HepG2 (cell line): ENCODE measurements around the gene DLG5.
A peak's percentile ranks its signal among the peaks of the same experiment; 100 is the strongest.

Experiments
- CCAR2 ChIP-seq: fragments of 200-400 bp; formaldehyde crosslinking; optimal IDR thresholded peaks from 2 replicates; pipeline ENCODE3; 2018; ENCODE audit warnings: low read depth, mild to moderate bottlenecking, low read length, moderate library complexity
- EP300 ChIP-seq, 3 experiments: sonication (generic) in 1 of 3; formaldehyde crosslinking in 1 of 3; IDR thresholded peaks; 2 replicates each; pipeline versions ENCODE4 v1.5.1 to v1.6.1; 2011 to 2020; ENCODE audit warnings: low read depth in 2 of 3, low read length in 2 of 3, borderline replicate concordance in 1 of 3, improper control_type of control experiment in 1 of 3, mild to moderate bottlenecking in 1 of 3, missing genetic modification reagents in 1 of 3, moderate library complexity in 1 of 3
- HCFC1 ChIP-seq: fragments of 150-350 bp; IDR thresholded peaks from 2 replicates; pipeline ENCODE4 v1.6.1; 2014; ENCODE audit warnings: low read depth, low read length
- HNRNPLL ChIP-seq: fragments of 200-400 bp; formaldehyde crosslinking; IDR thresholded peaks from 2 replicates; pipeline ENCODE4 v1.6.1; 2017; ENCODE audit warnings: mild to moderate bottlenecking, low read depth, low read length; ENCODE audit not compliant: poor library complexity, severe bottlenecking
- KDM1A ChIP-seq: IDR thresholded peaks from 2 replicates; pipeline ENCODE4 v1.6.1; 2016; ENCODE audit warnings: missing compliant biosample characterization
- THYN1 ChIP-seq: sonication (generic); formaldehyde crosslinking; IDR thresholded peaks from 2 replicates; pipeline ENCODE4 v1.8.1; 2023; ENCODE audit warnings: low read depth, mild to moderate bottlenecking, moderate library complexity, missing genetic modification reagents, borderline replicate concordance
- ZNF263 ChIP-seq: sonication (generic); formaldehyde crosslinking; IDR thresholded peaks from 2 replicates; pipeline ENCODE4 v1.4.0; 2020; ENCODE audit warnings: missing genetic modification reagents
- ZNF282 ChIP-seq: fragments of 450-650 bp; IDR thresholded peaks from 2 replicates; pipeline ENCODE4 v1.6.1; 2018; ENCODE audit not compliant: partially characterized antibody
- TF ChIP-seq, protein P1 (sequence below): IDR thresholded peaks from 2 replicates; pipeline ENCODE4 v1.6.1; 2016; ENCODE audit warnings: control low read depth
- TF ChIP-seq, protein P2 (sequence below): sonication (generic); formaldehyde crosslinking; IDR thresholded peaks from 2 replicates; pipeline ENCODE4 v1.5.0; 2020; ENCODE audit warnings: mild to moderate bottlenecking, low read depth, missing genetic modification reagents, borderline replicate concordance
- TF ChIP-seq, protein P3 (sequence below): sonication (generic); formaldehyde crosslinking; IDR thresholded peaks from 2 replicates; pipeline ENCODE4 v1.4.0; 2020; ENCODE audit warnings: missing genetic modification reagents
- TF ChIP-seq, protein P4 (sequence below): sonication (generic); formaldehyde crosslinking; IDR thresholded peaks from 2 replicates; pipeline ENCODE4 v1.4.0; 2020; ENCODE audit warnings: missing genetic modification reagents

DNA sequence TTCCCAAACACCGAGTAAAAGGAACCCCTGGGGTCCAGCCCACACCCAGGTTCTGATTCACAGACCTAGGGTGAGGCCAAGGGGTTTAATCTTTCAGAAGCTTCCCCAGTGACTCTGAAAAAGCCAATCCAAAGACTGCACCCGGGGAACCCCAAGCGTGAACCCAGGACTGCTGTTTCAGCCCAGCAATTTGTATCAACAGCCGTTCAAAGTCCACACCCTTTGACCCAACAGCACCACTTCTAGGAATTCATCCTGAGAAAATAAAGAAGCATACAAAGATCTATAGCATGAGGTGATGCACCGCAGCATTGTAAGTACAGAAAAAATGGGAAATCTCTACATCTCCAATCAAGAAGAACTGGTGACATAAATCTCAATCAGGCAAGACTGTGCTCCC is 24.4 kb downstream of the DLG5 start:
- TF ChIP-seq ZNF263 (CRISPR knock-in tag) (no peak), THYN1 (CRISPR knock-in tag) (no peak), KDM1A (CRISPR knock-in tag) (no peak), ZNF282 (no peak), HNRNPLL (no peak), CCAR2 (no peak), HCFC1 (no peak), EP300 (IDR thresholded peaks at IDR 0.05; ENCODE audit: low read depth in 2 of 2, low read length in 2 of 2) (peak in 1 of 2 experiments; percentile 38; a peak in 1 of 4 replicates), EP300 (CRISPR knock-in tag; IDR thresholded peaks at IDR 0.05; ENCODE audit: borderline replicate concordance) (0 out of 2 replicates have a peak, but pooled peaks have one; percentile 21)
- TF ChIP-seq, protein P1, sequence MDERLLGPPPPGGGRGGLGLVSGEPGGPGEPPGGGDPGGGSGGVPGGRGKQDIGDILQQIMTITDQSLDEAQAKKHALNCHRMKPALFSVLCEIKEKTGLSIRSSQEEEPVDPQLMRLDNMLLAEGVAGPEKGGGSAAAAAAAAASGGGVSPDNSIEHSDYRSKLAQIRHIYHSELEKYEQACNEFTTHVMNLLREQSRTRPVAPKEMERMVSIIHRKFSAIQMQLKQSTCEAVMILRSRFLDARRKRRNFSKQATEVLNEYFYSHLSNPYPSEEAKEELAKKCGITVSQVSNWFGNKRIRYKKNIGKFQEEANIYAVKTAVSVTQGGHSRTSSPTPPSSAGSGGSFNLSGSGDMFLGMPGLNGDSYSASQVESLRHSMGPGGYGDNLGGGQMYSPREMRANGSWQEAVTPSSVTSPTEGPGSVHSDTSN (CRISPR knock-in tag) = no peak
- TF ChIP-seq, protein P2, sequence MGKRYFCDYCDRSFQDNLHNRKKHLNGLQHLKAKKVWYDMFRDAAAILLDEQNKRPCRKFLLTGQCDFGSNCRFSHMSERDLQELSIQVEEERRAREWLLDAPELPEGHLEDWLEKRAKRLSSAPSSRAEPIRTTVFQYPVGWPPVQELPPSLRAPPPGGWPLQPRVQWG (CRISPR knock-in tag) = no peak
- TF ChIP-seq, protein P3, sequence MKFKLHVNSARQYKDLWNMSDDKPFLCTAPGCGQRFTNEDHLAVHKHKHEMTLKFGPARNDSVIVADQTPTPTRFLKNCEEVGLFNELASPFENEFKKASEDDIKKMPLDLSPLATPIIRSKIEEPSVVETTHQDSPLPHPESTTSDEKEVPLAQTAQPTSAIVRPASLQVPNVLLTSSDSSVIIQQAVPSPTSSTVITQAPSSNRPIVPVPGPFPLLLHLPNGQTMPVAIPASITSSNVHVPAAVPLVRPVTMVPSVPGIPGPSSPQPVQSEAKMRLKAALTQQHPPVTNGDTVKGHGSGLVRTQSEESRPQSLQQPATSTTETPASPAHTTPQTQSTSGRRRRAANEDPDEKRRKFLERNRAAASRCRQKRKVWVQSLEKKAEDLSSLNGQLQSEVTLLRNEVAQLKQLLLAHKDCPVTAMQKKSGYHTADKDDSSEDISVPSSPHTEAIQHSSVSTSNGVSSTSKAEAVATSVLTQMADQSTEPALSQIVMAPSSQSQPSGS (CRISPR knock-in tag) = no peak
- TF ChIP-seq, protein P4, sequence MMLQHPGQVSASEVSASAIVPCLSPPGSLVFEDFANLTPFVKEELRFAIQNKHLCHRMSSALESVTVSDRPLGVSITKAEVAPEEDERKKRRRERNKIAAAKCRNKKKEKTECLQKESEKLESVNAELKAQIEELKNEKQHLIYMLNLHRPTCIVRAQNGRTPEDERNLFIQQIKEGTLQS = no peak
